ENCODE data around the gene P2RX1. TPM values are rescaled to one million over a fixed set of nuclear protein-coding genes. Genes with fewer than 3 reads are reported as not detected.

Gene P2RX1
- total RNA-seq, 1 experiment from 2014 or later, result not detected

- no peaks in the 10 kb centered on the region for H3K27me3 ChIP-seq (ENCODE audit: insufficient read depth, low read length)
- no CpG with 5 or more reads among the region's 10 CpGs for WGBS (ENCODE audit: extremely low coverage, insufficient read length, low lambda C conversion rate)
- no peaks in the 10 kb centered on the region for H3K36me3 Mint-ChIP-seq (ENCODE audit: insufficient read depth in 1 of 3, low read depth in 3 of 3)
- H3K9me3 Mint-ChIP-seq, result no peaks in the 10 kb centered on the region
- H3K27me3 Mint-ChIP-seq (ENCODE audit: low read depth), result peaks cover 2% of the 10 kb centered on the region
- no peaks in the 10 kb centered on the region for H3K9me3 ChIP-seq (ENCODE audit: control insufficient read depth, low read depth, low read length)
- H3K18ac ChIP-seq (ENCODE audit: insufficient read length, low read depth, low read length), result no peak overlapping the region
- no peak overlapping the region for H2BK5ac ChIP-seq (ENCODE audit: insufficient read length, low read length)
- H3K4ac ChIP-seq (ENCODE audit: low read depth, low read length), result no peak overlapping the region
- H3K27ac Mint-ChIP-seq, result no peak overlapping the region
- H2BK120ac ChIP-seq (ENCODE audit: low read depth, low read length, poor library complexity, severe bottlenecking), result no peak overlapping the region
- TF ChIP-seq CTCF (conservative IDR thresholded peaks at IDR 0.05), result no peak
- no peak for DNase-seq
- H4K8ac ChIP-seq (replicated peaks; ENCODE audit: insufficient read length, low read depth, low read length), result no peak overlapping the region
- no peak overlapping the region for H2BK15ac ChIP-seq (ENCODE audit: low read depth, low read length)
- no peak overlapping the region for H2BK20ac ChIP-seq (ENCODE audit: low read depth, low read length, poor library complexity, severe bottlenecking)
- H3K4me1 ChIP-seq (ENCODE audit: insufficient read depth, low read length), result peaks cover 2% of the 10 kb centered on the region; the same call in 1 of the 2 replicates
- no peak overlapping the region for H2BK12ac ChIP-seq (ENCODE audit: insufficient read length, low read depth, low read length)
- no peak overlapping the region for H2AK5ac ChIP-seq (ENCODE audit: insufficient read length, low read length)
- no peaks in the 10 kb centered on the region for H3K79me2 ChIP-seq (ENCODE audit: insufficient read depth, low read length)
- H3K23ac ChIP-seq (ENCODE audit: insufficient read length, low read depth, low read length), result no peak overlapping the region
- no peak overlapping the region for H3K56ac ChIP-seq (ENCODE audit: insufficient read length, low read depth, low read length)
- no peak overlapping the region for H3T11ph ChIP-seq (ENCODE audit: low read length)
- H3K9ac ChIP-seq (ENCODE audit: extremely low read depth, insufficient read length, low read length), result no peak overlapping the region
- H3K27ac ChIP-seq (ENCODE audit: insufficient read length, low read depth, low read length), result no peak overlapping the region
- H3K23me2 ChIP-seq (ENCODE audit: insufficient read length, low read depth, low read length, poor library complexity, severe bottlenecking), result no peaks in the 10 kb centered on the region
- H3K4me3 Mint-ChIP-seq, result no peak overlapping the region
- no peak overlapping the region for H4K91ac ChIP-seq (ENCODE audit: insufficient read length, low read depth, low read length)
- H3K4me2 ChIP-seq (ENCODE audit: insufficient read depth, insufficient read length, low read length), result no peak overlapping the region
- peaks cover 32 to 46% of the 10 kb centered on the region in 2 experiments for H3K4me1 Mint-ChIP-seq
- no peaks in the 10 kb centered on the region for H3K79me1 ChIP-seq (ENCODE audit: insufficient read depth, low read depth, low read length, poor library complexity, severe bottlenecking)
- no peaks in the 10 kb centered on the region for H4K20me1 ChIP-seq (ENCODE audit: control insufficient read depth, insufficient read depth, insufficient read length)
- H3K14ac ChIP-seq (ENCODE audit: insufficient read depth, low read length), result no peak overlapping the region; the same call in 1 of the 2 replicates
- no peak overlapping the region for H4K5ac ChIP-seq (ENCODE audit: insufficient read length, low read depth, low read length)
- H2AFZ ChIP-seq (ENCODE audit: low read length), result no peak overlapping the region
These were observed 39.4 kb upstream of the P2RX1 start for GRCh38 chr17:3955673-3955988.
